ENCODE measurements around the gene ASAP2.
A peak's percentile ranks its signal among the peaks of the same experiment; 100 is the strongest.

ASAP2 gene

DNA sequence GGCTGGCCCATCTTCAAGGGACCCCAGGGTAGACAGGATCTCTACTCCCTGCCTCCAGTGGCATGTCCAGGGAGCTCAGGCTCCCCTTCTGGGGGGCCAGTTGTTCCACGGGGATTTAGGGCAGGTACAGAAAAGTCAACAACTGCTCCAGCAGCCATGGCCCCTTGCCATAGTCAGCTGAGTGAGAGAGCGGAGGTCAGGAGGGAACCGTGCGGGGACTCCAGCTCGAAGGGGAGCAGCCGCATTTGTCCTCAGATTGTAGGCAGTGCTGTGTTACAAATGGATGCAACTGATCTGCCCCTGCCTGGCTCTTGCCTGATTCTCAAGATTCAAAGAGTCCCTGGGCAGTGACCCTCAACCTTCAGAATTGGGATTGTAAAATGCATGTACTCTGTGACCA lies 166.9 kb downstream of the ASAP2 start:
- Histone ChIP-seq H3K9ac (ENCODE audit: low read depth, low read length, poor library complexity) (no peak overlapping the region), H3K4me2 (ENCODE audit: insufficient read depth, low read length, poor library complexity, severe bottlenecking) (no peak overlapping the region), H3K36me3 (replicated peaks in 1 of 2; ENCODE audit: control insufficient read depth in 2 of 2, insufficient read depth in 2 of 2, low read length in 2 of 2) (peaks cover 28 to 97% of the 10 kb centered on the region in 2 donors), H3K27ac (replicated peaks; ENCODE audit: low read length) (no peak overlapping the region), H2BK120ac (ENCODE audit: low read depth, low read length) (no peak overlapping the region), H4K8ac (ENCODE audit: low read depth, low read length) (no peak overlapping the region), H3K4ac (ENCODE audit: low read length) (no peak overlapping the region), H3K23ac (ENCODE audit: low read depth, low read length, poor library complexity) (no peak overlapping the region), H3K4me1 (ENCODE audit: control insufficient read depth in 2 of 2, insufficient read depth in 1 of 2, low read depth in 1 of 2, low read length in 2 of 2) (no peaks in the 10 kb centered on the region), H3K14ac (ENCODE audit: low read length) (no peak overlapping the region), H2BK15ac (ENCODE audit: low read length) (no peak overlapping the region), H3K18ac (ENCODE audit: low read length) (no peak overlapping the region), H2AFZ (ENCODE audit: low read length) (no peak overlapping the region), H3K4me3 (ENCODE audit: low read length in 2 of 2) (no peak overlapping the region), H2BK12ac (ENCODE audit: low read length) (no peak overlapping the region), H2BK5ac (ENCODE audit: low read length) (no peak overlapping the region), H3K79me1 (ENCODE audit: low read depth, low read length) (no peaks in the 10 kb centered on the region), H3K27me3 (ENCODE audit: control insufficient read depth in 3 of 3, insufficient read depth in 3 of 3, low read depth in 1 of 3, low read length in 3 of 3) (no peaks in the 10 kb centered on the region), H2AK5ac (ENCODE audit: low read depth, low read length) (no peak overlapping the region), H4K91ac (ENCODE audit: low read depth, low read length, poor library complexity) (no peak overlapping the region), H3K9me3 (replicated peaks in 1 of 2; ENCODE audit: control insufficient read depth in 2 of 2, insufficient read depth in 1 of 2, low read depth in 1 of 2, low read length in 2 of 2) (no peaks in the 10 kb centered on the region)
- DNase-seq (ENCODE audit: low spot score): no peak
- no CpG with 5 or more reads among the region's 6 CpGs for WGBS, 2 donors (ENCODE audit: extremely low coverage in 2 of 2, insufficient read length in 2 of 2, insufficient replicate concordance in 1 of 2)

DNA sequence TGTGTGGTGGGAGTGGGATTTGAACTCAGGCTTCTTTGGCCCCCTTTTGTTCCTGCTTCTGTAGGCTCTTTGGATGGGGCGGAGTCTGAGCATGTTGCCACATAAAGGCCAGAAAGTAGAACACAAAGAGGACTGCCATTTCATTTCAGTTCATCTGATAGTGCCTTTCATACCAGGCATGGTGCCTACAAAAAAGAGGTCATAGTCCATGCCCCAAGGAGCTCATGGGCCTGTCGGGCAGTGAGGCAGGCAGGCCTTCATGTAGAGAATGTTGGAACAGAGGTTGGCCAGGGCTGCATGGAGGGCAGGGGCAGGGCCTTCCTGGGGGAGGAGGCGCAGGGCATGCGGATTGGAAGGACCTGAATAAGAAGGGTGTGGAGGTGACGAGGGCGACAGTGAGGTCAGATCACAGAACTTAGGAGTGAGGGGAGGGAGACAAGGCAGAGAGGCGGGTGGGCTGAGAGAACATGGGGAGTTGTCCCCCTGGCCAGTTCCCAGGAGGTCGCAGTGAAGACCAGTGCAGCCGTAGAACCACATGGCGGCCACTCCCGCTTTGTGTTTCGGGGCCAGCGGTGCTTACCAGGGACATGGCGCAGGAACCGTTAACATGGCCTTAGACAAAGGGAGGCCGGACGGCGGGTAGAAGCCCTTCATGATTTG lies 167.6 kb downstream of the ASAP2 start:
- no peaks in the 10 kb centered on the region for H3K4me1 ChIP-seq (ENCODE audit: control insufficient read depth in 2 of 2, insufficient read depth in 1 of 2, low read depth in 1 of 2, low read length in 2 of 2)
- no peak overlapping the region for H2AFZ ChIP-seq (ENCODE audit: low read length)
- H2BK15ac ChIP-seq (ENCODE audit: low read length): no peak overlapping the region
- H3K23ac ChIP-seq (ENCODE audit: low read depth, low read length, poor library complexity): peak overlapping the region; percentile 23
- H3K4me3 ChIP-seq (ENCODE audit: low read length in 2 of 2): no peak overlapping the region
- no peaks in the 10 kb centered on the region for H3K79me1 ChIP-seq (ENCODE audit: low read depth, low read length)
- H3K27ac ChIP-seq (replicated peaks; ENCODE audit: low read length): no peak overlapping the region
- no peak overlapping the region for H2BK12ac ChIP-seq (ENCODE audit: low read length)
- H2AK5ac ChIP-seq (ENCODE audit: low read depth, low read length): no peak overlapping the region
- H3K27me3 ChIP-seq (ENCODE audit: control insufficient read depth in 3 of 3, insufficient read depth in 3 of 3, low read depth in 1 of 3, low read length in 3 of 3): no peaks in the 10 kb centered on the region
- no CpG with 5 or more reads among the region's 18 CpGs for WGBS, 2 donors (ENCODE audit: extremely low coverage in 2 of 2, insufficient read length in 2 of 2, insufficient replicate concordance in 1 of 2)
- H2BK5ac ChIP-seq (ENCODE audit: low read length): no peak overlapping the region
- no peaks in the 10 kb centered on the region for H3K9me3 ChIP-seq (replicated peaks in 1 of 2; ENCODE audit: control insufficient read depth in 2 of 2, insufficient read depth in 1 of 2, low read depth in 1 of 2, low read length in 2 of 2)
- no peak overlapping the region for H3K4ac ChIP-seq (ENCODE audit: low read length)
- H4K91ac ChIP-seq (ENCODE audit: low read depth, low read length, poor library complexity): no peak overlapping the region
- no peak overlapping the region for H3K14ac ChIP-seq (ENCODE audit: low read length)
- H3K18ac ChIP-seq (ENCODE audit: low read length): peak overlapping the region; percentile 35
- H2BK120ac ChIP-seq (ENCODE audit: low read depth, low read length): no peak overlapping the region
- peak overlapping the region; percentile 36 for H3K9ac ChIP-seq (ENCODE audit: low read depth, low read length, poor library complexity)
- DNase-seq (ENCODE audit: low spot score): no peak
- no peak overlapping the region for H4K8ac ChIP-seq (ENCODE audit: low read depth, low read length)
- no peak overlapping the region for H3K4me2 ChIP-seq (ENCODE audit: insufficient read depth, low read length, poor library complexity, severe bottlenecking)
- H3K36me3 ChIP-seq (replicated peaks in 1 of 2; ENCODE audit: control insufficient read depth in 2 of 2, insufficient read depth in 2 of 2, low read length in 2 of 2): peaks cover 29 to 99% of the 10 kb centered on the region in 2 donors

DNA sequence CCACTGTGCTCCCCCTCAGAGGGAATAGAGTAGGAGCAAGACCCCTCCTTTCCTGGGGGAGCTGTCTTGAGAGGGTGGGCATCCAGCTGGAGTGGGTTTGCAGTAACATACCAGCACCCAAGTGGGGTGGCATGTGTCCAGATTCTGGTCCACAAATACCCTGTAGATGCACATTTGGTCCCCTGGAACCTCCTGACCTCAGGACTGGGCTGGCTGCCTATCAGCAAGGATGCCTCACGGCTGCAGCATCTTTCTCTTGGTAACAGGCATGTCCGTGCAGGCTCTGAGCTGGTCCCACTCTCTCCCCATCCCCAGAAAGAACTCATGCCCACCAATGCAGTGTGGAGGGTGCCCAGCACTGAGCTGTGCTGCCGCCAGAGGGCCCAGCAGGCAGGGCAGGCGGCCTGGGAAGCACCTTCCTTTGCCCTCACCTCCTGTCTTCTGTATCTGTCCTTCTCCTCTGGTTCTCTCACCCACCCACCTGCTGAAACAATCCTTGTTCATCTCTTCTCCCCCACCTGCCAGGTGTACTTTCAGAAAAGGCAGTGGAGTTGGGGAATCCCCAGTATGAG lies 169.3 kb downstream of the ASAP2 start:
- Histone ChIP-seq H3K23ac (ENCODE audit: low read depth, low read length, poor library complexity) (no peak overlapping the region), H2AFZ (ENCODE audit: low read length) (no peak overlapping the region), H2BK5ac (ENCODE audit: low read length) (no peak overlapping the region), H3K18ac (ENCODE audit: low read length) (no peak overlapping the region), H3K4ac (ENCODE audit: low read length) (no peak overlapping the region), H3K14ac (ENCODE audit: low read length) (no peak overlapping the region), H2BK15ac (ENCODE audit: low read length) (no peak overlapping the region), H3K27ac (replicated peaks; ENCODE audit: low read length) (no peak overlapping the region), H3K36me3 (replicated peaks in 1 of 2; ENCODE audit: control insufficient read depth in 2 of 2, insufficient read depth in 2 of 2, low read length in 2 of 2) (peaks cover 30 to 97% of the 10 kb centered on the region in 2 donors), H4K8ac (ENCODE audit: low read depth, low read length) (no peak overlapping the region), H2AK5ac (ENCODE audit: low read depth, low read length) (no peak overlapping the region), H3K4me3 (ENCODE audit: low read length in 2 of 2) (peak overlapping the region in 1 of 2 donors; percentile 38), H3K4me1 (ENCODE audit: control insufficient read depth in 2 of 2, insufficient read depth in 1 of 2, low read depth in 1 of 2, low read length in 2 of 2) (no peaks in the 10 kb centered on the region), H3K9ac (ENCODE audit: low read depth, low read length, poor library complexity) (no peak overlapping the region), H2BK12ac (ENCODE audit: low read length) (no peak overlapping the region), H3K79me1 (ENCODE audit: low read depth, low read length) (no peaks in the 10 kb centered on the region), H4K91ac (ENCODE audit: low read depth, low read length, poor library complexity) (no peak overlapping the region), H3K4me2 (ENCODE audit: insufficient read depth, low read length, poor library complexity, severe bottlenecking) (no peak overlapping the region), H2BK120ac (ENCODE audit: low read depth, low read length) (no peak overlapping the region), H3K27me3 (ENCODE audit: control insufficient read depth in 3 of 3, insufficient read depth in 3 of 3, low read depth in 1 of 3, low read length in 3 of 3) (no peaks in the 10 kb centered on the region), H3K9me3 (replicated peaks in 1 of 2; ENCODE audit: control insufficient read depth in 2 of 2, insufficient read depth in 1 of 2, low read depth in 1 of 2, low read length in 2 of 2) (no peaks in the 10 kb centered on the region)
- WGBS, 2 donors (ENCODE audit: extremely low coverage in 2 of 2, insufficient read length in 2 of 2, insufficient replicate concordance in 1 of 2): no CpG with 5 or more reads among the region's 4 CpGs
- DNase-seq (ENCODE audit: low spot score): no peak

DNA sequence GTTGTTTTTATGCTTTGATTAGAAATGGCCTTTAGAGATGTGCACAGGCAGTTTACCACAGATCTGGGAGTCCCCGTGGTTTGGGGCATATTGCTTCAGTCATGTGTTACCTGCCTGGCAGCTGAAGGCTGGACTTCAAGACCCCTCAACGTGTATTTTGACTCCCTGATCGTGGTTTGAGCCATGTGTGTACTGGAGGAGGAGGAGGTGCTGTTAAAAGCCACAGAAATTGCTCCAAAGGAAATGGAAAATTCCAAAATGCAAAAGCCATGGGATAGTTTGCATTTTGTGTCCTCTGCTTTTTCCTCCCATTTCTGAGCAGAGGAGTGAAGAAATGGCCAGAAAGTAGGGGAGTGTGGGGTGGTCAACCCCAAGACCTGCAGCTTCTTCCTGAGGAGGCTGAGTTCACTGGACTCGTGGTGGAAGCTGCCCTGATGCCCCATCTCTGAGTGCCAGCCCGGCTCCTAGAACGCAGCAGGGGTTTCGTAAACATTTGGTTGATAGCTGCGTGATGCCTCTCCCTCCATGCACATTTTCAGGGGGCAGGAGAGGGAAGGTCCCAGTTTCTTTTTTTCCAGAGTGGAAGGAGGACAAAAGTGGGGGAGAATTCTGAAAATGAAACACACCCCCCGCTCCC lies 171.0 kb downstream of the ASAP2 start:
- DNase-seq (ENCODE audit: low spot score): no peak
- no peak overlapping the region for H2BK12ac ChIP-seq (ENCODE audit: low read length)
- H3K4me2 ChIP-seq (ENCODE audit: insufficient read depth, low read length, poor library complexity, severe bottlenecking): no peak overlapping the region
- H2AK5ac ChIP-seq (ENCODE audit: low read depth, low read length): no peak overlapping the region
- no peak overlapping the region for H3K4ac ChIP-seq (ENCODE audit: low read length)
- no peak overlapping the region for H4K91ac ChIP-seq (ENCODE audit: low read depth, low read length, poor library complexity)
- no peak overlapping the region for H2BK15ac ChIP-seq (ENCODE audit: low read length)
- no peaks in the 10 kb centered on the region for H3K79me1 ChIP-seq (ENCODE audit: low read depth, low read length)
- no peak overlapping the region for H2BK5ac ChIP-seq (ENCODE audit: low read length)
- WGBS, 2 donors (ENCODE audit: extremely low coverage in 2 of 2, insufficient read length in 2 of 2, insufficient replicate concordance in 1 of 2): no CpG with 5 or more reads among the region's 9 CpGs
- H3K14ac ChIP-seq (ENCODE audit: low read length): no peak overlapping the region
- no peak overlapping the region for H3K27ac ChIP-seq (replicated peaks; ENCODE audit: low read length)
- H4K8ac ChIP-seq (ENCODE audit: low read depth, low read length): no peak overlapping the region
- H3K4me1 ChIP-seq (ENCODE audit: control insufficient read depth in 2 of 2, insufficient read depth in 1 of 2, low read depth in 1 of 2, low read length in 2 of 2): no peaks in the 10 kb centered on the region
- H3K36me3 ChIP-seq (replicated peaks in 1 of 2; ENCODE audit: control insufficient read depth in 2 of 2, insufficient read depth in 2 of 2, low read length in 2 of 2): peaks cover 37 to 96% of the 10 kb centered on the region in 2 donors
- H3K9ac ChIP-seq (ENCODE audit: low read depth, low read length, poor library complexity): no peak overlapping the region
- no peaks in the 10 kb centered on the region for H3K9me3 ChIP-seq (replicated peaks in 1 of 2; ENCODE audit: control insufficient read depth in 2 of 2, insufficient read depth in 1 of 2, low read depth in 1 of 2, low read length in 2 of 2)
- no peak overlapping the region for H3K23ac ChIP-seq (ENCODE audit: low read depth, low read length, poor library complexity)
- H3K27me3 ChIP-seq (ENCODE audit: control insufficient read depth in 3 of 3, insufficient read depth in 3 of 3, low read depth in 1 of 3, low read length in 3 of 3): no peaks in the 10 kb centered on the region
- no peak overlapping the region for H3K4me3 ChIP-seq (ENCODE audit: low read length in 2 of 2)
- no peak overlapping the region for H2AFZ ChIP-seq (ENCODE audit: low read length)
- H3K18ac ChIP-seq (ENCODE audit: low read length): no peak overlapping the region
- no peak overlapping the region for H2BK120ac ChIP-seq (ENCODE audit: low read depth, low read length)
